ENCODE measurements around the gene RFPL4AL1.

GRCh38 chr19:55809381-55810058 lies 40.6 kb downstream of the RFPL4AL1 start:
- TF ChIP-seq POLR2A (IDR thresholded peaks at IDR 0.05; ENCODE audit: extremely low read depth, insufficient read length) (no peak), CTCF (IDR thresholded peaks at IDR 0.05; ENCODE audit: low read depth, low read length) (peak; percentile 41), MYC (IDR thresholded peaks at IDR 0.05; ENCODE audit: low read depth, low read length) (peak; percentile 76), MAX (IDR thresholded peaks at IDR 0.05; ENCODE audit: low read depth, low read length) (peak; percentile 92)
